ENCODE data around the gene CACNG4. TPM values are rescaled to one million over a fixed set of nuclear protein-coding genes. Genes with fewer than 3 reads are reported as not detected.

The CACNG4 gene
- polyA plus RNA-seq, 2 of the 4 experiments (the other 2 are of a cell fraction): 6.2 to 10.2 TPM

- H3K9me3 ChIP-seq: no peaks in the 10 kb centered on the region
- ChIA-PET POLR2A (no interaction called here), CTCF (no interaction called here)
- H3K4me3 ChIP-seq: peak overlapping the region; percentile 65; the same call in 2 of the 3 replicates
- peaks cover 13% of the 10 kb centered on the region for H3K4me1 ChIP-seq
- DNase-seq (ENCODE audit: low read depth in 1 of 2, low spot score in 1 of 2) (no peak), FAIRE-seq (no peak), ATAC-seq (peak in 1 of 2 experiments; percentile 2; a peak in 2 of 6 replicates)
- peak overlapping the region in 1 of 2 experiments; percentile 78; a peak in 3 of 6 replicates for H3K27ac ChIP-seq
- no peak for TF ChIP-seq EHMT2 (IDR thresholded peaks at IDR 0.05; ENCODE audit: low read depth)
- TF ChIP-seq RNF2 (IDR thresholded peaks at IDR 0.05; ENCODE audit: borderline replicate concordance, low read depth): peak; percentile 86; the same call in 1 of the 2 replicates
- TF ChIP-seq CBX8 (IDR thresholded peaks at IDR 0.05): peak; percentile 83; the same call in 1 of the 2 replicates
- WGBS (ENCODE audit: missing lambda C conversion rate): 36% methylated on average over 8 of the region's 8 CpGs
- H3K4me2 ChIP-seq: peak overlapping the region; percentile 98
Measured at GRCh38 chr17:66963521-66963908, 992 bp upstream of the CACNG4 start.

GRCh38 chr17:66964930-66965800 lies 658 bp downstream of the CACNG4 start:
- peak overlapping the region; percentile 65 to 78 for H3K27ac ChIP-seq
- no peaks in the 10 kb centered on the region for H3K9me3 ChIP-seq
- FAIRE-seq (no peak), ATAC-seq (peak; percentile 49 to 75), DNase-seq (ENCODE audit: low read depth in 1 of 2, low spot score in 1 of 2) (peak; percentile 47 to 81)
- CTCF ChIA-PET: interaction anchor here (0.6 kb wide), 1 partner anchor 1768 kb away, joined by 3 read pairs; no protein-coding TSS in a partner anchor
- WGBS (ENCODE audit: missing lambda C conversion rate): 2% methylated on average over 28 of the region's 92 CpGs
- POLR2A ChIA-PET: no interaction called here
- TF ChIP-seq MAX (IDR thresholded peaks at IDR 0.05) (peak; percentile 43; the same call in 1 of the 2 replicates), HOXA7 (CRISPR knock-in tag; IDR thresholded peaks at IDR 0.05) (no peak)
- H3K4me2 ChIP-seq: peak overlapping the region; percentile 98
- peak overlapping the region; percentile 65 for H3K4me3 ChIP-seq
- H3K4me1 ChIP-seq: peaks cover 13% of the 10 kb centered on the region

GRCh38 chr17:66965801-66966262 lies 1.3 kb downstream of the CACNG4 start:
- POLR2A ChIA-PET: no interaction called here
- 19% methylated on average over 29 of the region's 36 CpGs for WGBS (ENCODE audit: missing lambda C conversion rate)

GRCh38 chr17:66966298-66966697 lies 1.8 kb downstream of the CACNG4 start:
- DNase-seq (ENCODE audit: low read depth in 1 of 2, low spot score in 1 of 2): no peak
- FAIRE-seq: no peak
- no peaks in the 10 kb centered on the region for H3K9me3 ChIP-seq
- H3K27ac ChIP-seq: no peak overlapping the region; a peak in 1 of 6 replicates
- TF ChIP-seq RAD21 (conservative IDR thresholded peaks at IDR 0.05 in 1 of 2, IDR thresholded peaks at IDR 0.05 in 1 of 2): no peak
- no peak for TF ChIP-seq CHD4 (IDR thresholded peaks at IDR 0.05; ENCODE audit: borderline replicate concordance)
- no peak for TF ChIP-seq ZSCAN20 (CRISPR knock-in tag; IDR thresholded peaks at IDR 0.05)
- no peak for TF ChIP-seq RFX5 (IDR thresholded peaks at IDR 0.05)
- no peak for TF ChIP-seq ZNF302 (CRISPR knock-in tag; IDR thresholded peaks at IDR 0.05)
- TF ChIP-seq POLR2A (IDR thresholded peaks at IDR 0.05; ENCODE audit: low read length): no peak
- TF ChIP-seq ELK1 (IDR thresholded peaks at IDR 0.05; ENCODE audit: low read depth, low read length): no peak
- no peak for TF ChIP-seq HDAC2 (IDR thresholded peaks at IDR 0.05)
- TF ChIP-seq RNF2 (IDR thresholded peaks at IDR 0.05; ENCODE audit: borderline replicate concordance, low read depth): no peak
- WGBS (ENCODE audit: missing lambda C conversion rate): 23% methylated on average over 11 of the region's 11 CpGs
- peak overlapping the region; percentile 98 for H3K4me2 ChIP-seq
- peak overlapping the region; percentile 65 for H3K4me3 ChIP-seq
- ATAC-seq: no peak
- POLR2A ChIA-PET: no interaction called here
- peaks cover 13% of the 10 kb centered on the region for H3K4me1 ChIP-seq
- CTCF ChIA-PET: interaction anchor here (1.2 to 1.3 kb wide), 3 partner anchors 11 to 238 kb away, joined by 4 to 5 read pairs (median 4); no protein-coding TSS in a partner anchor

More at GRCh38 chr17:66965801-66966262, 1.3 kb downstream of the CACNG4 start:
- Histone ChIP-seq H3K27ac (peak overlapping the region; percentile 32 to 78; a peak in 4 of 6 replicates), H3K9me3 (no peaks in the 10 kb centered on the region), H3K4me1 (peaks cover 13% of the 10 kb centered on the region), H3K4me2 (peak overlapping the region; percentile 98), H3K4me3 (peak overlapping the region; percentile 65)
- TF ChIP-seq CEBPB (IDR thresholded peaks at IDR 0.05) (no peak), BCL3 (IDR thresholded peaks at IDR 0.05) (no peak), RNF2 (IDR thresholded peaks at IDR 0.05; ENCODE audit: borderline replicate concordance, low read depth) (peak; percentile 34; the same call in 1 of the 2 replicates)
- peak; percentile 1 to 18; a peak in 4 of 6 replicates for ATAC-seq
- CTCF ChIA-PET: interaction anchor here (1.3 kb wide), 2 partner anchors 11 to 238 kb away, joined by 4 to 5 read pairs; no protein-coding TSS in a partner anchor
- DNase-seq (ENCODE audit: low read depth in 1 of 2, low spot score in 1 of 2): no peak
- no peak for FAIRE-seq

Data from A549 (cell line).